Measurements from ENCODE around the gene FERMT2.

FERMT2 gene, protein sequence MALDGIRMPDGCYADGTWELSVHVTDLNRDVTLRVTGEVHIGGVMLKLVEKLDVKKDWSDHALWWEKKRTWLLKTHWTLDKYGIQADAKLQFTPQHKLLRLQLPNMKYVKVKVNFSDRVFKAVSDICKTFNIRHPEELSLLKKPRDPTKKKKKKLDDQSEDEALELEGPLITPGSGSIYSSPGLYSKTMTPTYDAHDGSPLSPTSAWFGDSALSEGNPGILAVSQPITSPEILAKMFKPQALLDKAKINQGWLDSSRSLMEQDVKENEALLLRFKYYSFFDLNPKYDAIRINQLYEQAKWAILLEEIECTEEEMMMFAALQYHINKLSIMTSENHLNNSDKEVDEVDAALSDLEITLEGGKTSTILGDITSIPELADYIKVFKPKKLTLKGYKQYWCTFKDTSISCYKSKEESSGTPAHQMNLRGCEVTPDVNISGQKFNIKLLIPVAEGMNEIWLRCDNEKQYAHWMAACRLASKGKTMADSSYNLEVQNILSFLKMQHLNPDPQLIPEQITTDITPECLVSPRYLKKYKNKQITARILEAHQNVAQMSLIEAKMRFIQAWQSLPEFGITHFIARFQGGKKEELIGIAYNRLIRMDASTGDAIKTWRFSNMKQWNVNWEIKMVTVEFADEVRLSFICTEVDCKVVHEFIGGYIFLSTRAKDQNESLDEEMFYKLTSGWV

DNA sequence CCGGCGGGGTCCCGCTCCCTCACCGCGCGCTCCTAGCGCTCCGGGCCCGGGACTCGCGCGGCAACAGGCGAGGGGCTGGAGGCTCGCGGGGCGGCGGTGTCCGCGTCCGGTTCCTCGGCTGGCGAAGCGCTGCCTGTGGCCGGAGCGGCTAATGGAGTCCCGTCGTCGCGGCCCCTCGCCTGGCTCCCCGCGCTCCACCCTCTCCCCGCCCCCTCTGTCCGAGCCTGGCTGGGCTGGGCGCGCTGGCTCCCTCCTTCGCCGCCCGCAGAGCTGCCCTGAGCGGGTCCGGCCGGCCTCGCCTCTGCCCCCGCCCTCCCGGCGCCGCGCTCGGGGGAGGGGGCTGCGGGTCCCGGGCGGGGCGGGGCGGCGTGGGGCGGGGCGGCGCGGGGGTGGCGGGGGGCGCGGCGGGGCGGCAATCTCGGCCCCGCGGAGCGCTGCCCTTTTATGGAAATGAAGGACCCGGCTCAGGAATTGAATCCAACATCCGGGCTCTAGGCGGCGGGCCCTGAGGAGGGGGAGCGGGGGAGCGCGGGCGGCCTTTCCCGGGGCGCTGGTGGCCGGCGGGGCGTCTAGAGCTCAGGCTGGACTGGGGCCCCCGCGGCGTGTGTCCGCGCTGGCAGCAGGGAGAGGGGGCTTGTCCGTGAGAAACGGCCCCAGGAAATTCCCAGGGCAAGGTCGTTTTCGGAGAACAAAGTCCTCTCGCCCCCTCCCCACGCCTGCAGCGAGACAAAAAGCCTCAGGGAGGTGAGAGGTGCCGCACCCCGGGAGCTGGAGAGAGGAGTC, at the start of gene FERMT2:
FERMT2 (minus strand) TSS at position 153 of the 783 bp plus-strand sequence. CDS start 482 bp downstream, outside the sequence.
- DNase-seq: peak in 1 of 2 experiments; percentile 10

DNA sequence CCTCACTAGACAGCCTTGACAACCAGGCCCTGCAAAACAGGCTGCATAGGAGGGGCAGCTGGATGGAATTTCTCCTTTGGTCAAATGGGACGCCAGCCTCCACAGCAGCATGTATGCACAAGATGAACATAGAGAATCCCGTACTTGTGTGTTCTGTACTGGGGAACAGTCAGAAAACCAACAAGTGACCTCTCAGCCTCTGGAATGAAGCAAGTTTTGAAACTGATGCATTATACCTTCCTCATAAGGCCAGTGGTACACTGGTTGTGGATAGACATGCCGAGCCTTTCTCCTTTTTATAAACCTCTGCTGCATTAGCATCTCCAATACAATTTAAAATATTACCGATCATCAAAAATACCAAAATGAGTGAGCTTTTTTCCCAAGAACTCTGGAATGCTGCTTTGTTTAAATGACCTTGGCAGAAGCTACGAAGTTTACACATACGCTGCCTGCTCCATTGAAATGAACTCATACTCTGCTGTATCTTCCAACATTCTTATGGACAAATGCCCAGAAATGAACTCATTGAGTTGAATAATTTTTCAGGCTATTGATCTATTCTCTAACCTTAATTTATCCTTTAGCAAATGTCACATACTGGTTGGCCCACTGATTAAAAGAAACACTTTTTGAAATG, 47.6 kb upstream of the FERMT2 start:
- DNase-seq: no peak

DNA sequence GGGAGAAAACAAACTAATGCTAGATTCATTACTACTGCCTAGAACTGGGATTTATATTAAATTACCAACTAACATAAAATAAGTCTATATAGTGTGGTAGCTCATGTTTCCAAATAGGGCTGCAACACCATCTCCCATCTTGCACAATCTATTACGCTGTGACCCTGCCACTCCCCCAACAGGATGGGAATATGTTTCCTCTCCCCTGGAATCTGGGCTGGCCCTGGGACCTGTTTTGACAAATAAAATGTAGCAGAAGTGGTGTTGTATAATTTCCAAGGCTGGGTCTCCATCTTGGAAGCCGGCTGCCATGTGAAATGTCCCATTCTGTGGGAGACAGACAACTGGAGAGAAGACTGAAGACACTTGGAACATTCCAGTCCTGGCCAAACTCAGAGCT, 45.6 kb upstream of the FERMT2 start:
- no peak for DNase-seq

DNA sequence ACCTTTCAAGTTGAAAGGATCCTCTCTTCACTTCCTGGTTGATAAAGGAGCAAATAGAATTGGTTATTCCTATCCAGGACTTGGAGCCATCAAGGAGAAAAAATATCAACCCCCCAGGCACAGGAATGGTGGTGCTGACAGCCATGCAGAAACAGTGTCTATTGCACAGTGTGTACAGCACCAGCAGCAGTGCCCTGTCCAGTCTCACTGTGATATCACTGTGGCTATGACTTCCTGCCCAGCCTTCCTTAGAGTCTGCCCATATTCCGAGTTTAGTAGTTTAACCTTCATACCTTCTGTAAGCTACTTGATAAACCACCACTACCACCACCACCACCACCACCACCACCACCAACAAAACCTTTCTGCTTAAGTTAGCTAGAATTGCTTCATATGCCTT, 45.1 kb upstream of the FERMT2 start:
- DNase-seq: no peak

DNA sequence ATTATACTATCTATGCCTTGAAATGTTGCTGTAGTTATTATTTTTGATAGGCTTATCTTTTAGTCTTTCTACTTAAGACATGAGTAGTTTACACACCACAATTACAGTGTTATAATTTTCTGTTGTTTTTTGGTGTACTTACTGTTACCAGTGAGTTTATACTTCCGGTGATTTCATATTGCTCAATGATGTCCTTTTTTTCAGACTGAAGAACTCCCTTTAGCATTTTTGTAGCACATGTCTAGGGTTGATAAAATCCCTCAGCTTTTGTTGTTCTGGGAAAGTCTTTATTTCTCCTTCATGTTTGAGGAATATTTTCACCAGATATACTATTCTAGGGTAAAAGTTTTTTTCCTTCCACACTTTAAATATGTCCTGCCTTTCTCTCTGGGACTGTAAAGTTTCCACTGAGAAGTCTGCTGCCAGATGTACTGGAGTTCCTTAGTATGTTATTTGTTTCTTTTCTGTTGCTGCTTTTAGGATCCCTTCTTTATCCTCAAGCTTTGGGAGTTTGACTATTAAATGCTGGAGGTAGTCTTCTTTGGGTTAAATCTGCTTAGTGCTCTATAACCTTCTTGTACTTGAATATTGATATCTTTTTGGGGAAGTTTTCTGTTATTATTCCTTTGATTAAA, 41.5 kb upstream of the FERMT2 start:
- no peak for DNase-seq

DNA sequence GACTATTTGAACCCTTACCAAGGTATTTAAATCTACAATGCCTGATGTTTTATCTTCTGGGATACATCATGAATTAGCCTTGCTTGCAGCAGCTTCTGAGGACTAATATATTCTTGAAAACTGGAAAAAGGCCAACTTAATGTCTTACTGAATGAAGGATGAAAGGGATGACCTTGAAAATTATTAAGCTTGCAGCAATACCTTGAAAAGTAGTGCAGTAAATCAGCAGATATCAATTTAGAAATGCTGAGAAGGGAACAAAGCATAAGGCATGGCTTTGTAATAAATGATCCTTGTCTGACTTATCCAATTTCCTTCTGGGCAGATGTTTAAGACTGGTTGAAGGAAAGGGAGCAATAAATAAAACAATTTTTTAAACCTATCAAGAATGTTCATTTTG, 37.3 kb upstream of the FERMT2 start:
- no peak for DNase-seq

DNA sequence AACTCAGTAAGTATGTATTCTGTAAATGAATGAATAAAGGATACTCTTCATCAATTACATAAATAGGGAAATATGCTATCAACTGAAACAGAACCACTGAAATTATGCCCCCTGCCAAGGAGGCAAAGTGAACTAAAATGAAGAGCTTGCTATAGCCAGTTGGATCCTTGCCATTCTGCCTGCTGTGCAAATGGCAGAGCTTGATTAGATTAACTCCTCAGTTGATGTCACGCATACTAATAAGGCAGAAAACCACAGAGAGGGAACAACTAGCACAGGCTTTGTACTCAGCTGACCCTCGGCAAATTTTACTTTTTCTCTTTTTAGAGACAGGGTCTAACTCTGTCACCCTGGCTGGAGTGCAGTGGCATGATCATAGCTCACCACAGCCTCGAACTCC, 36.7 kb upstream of the FERMT2 start:
- no peak for DNase-seq

DNA sequence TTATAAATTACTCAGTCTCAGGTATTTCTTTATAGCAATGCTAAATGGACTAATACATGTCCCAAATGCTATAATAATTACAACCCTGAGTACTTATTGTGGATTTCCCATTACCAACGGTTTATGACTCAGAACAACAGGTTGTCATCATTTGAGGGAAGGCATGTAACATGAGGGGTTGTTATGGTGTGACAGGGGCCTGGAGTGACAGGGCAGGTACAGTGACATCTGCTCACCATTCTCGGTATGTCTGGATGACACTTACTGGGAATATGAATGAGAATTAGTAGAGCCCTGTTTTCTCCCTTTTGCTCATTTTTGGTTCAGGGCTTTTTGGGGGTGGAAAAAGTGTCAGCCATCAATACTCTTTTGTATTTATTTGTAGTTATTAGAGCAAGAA, 36.2 kb upstream of the FERMT2 start:
- DNase-seq: no peak

DNA sequence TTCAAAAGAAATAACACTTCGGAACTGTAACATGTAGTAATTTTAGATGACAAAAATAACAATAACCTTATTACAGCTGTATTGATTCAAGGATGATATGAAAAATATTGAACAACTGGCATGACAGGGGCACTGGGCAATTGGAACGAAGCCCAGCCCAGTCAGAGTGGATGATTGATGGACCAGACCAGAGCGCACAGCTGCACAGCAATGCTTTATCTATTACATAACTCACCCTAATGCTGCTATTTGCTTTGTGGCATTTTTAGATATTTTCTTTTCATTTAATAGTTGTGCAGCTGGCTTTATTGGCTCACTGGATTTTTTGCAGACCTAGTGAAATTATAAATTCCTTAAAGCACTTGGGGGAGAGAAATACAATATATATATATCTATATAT, 26.9 kb upstream of the FERMT2 start:
- no peak for DNase-seq

DNA sequence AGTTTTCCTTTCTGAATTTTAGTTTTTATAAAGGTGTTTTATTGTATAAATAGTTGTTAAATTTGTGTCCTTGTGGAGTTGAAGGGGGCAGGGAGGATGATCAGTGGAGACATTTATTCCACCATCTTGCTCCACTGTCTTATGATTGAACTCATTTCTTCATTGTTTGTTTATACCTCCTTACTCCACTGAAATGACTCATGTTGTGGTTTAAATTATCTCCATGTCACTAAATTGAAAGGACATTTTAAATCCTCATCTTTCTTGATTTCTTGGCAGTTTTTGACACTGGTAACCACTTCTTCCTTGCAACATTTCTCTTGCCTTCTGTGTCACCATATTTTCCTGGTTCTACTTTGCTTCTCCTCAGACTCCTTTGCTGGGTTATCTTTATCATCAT, 23.6 kb upstream of the FERMT2 start:
- no peak for DNase-seq

DNA sequence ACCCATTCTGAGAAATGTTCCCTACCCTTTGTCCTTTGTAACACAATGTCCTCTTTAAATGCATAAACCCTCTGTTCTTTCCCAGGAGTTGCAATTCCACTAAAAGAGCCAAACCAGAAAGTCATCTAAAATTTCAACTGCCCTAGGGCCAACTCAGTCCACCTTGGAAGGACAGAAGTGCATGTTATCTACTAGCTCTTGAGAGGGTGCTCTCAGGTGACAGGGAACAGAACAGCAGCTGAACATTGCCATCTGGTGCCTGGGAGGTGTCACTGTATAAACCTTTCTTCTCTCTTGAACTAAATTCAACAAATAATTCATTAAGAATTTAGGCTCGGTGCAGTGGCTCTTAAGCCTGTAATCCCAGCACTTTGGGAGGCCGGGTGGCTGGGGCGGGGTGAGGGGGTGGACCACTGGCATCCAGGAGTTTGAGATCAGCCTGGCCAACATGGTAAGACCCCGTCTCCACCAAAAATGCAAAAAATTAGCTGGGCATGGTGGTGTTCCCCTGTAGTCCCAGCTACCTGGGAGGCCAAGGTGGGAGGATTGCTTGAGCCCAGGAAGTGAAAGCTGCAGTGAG, 10.3 kb upstream of the FERMT2 start:
- DNase-seq: peak; percentile 17 to 49

DNA sequence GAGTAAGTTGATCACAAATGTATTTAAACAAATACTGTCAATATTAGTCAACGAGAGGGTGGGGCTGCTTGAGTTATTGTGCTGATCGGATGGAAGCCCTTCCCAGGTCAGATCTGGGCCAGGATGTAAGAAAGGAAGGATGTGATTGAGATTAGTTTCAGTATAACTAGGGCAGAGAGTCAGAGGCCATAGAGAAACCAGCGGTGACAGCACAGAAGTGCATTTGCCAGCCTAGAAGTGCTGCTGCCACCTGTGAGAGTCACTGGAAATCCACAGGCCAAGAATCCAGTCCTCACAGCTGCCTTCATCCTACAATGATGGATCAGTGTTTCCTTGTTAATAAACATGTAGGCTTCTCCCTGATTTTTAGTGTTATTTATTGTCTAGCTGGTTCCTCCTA, 9.8 kb upstream of the FERMT2 start:
- no peak for DNase-seq

DNA sequence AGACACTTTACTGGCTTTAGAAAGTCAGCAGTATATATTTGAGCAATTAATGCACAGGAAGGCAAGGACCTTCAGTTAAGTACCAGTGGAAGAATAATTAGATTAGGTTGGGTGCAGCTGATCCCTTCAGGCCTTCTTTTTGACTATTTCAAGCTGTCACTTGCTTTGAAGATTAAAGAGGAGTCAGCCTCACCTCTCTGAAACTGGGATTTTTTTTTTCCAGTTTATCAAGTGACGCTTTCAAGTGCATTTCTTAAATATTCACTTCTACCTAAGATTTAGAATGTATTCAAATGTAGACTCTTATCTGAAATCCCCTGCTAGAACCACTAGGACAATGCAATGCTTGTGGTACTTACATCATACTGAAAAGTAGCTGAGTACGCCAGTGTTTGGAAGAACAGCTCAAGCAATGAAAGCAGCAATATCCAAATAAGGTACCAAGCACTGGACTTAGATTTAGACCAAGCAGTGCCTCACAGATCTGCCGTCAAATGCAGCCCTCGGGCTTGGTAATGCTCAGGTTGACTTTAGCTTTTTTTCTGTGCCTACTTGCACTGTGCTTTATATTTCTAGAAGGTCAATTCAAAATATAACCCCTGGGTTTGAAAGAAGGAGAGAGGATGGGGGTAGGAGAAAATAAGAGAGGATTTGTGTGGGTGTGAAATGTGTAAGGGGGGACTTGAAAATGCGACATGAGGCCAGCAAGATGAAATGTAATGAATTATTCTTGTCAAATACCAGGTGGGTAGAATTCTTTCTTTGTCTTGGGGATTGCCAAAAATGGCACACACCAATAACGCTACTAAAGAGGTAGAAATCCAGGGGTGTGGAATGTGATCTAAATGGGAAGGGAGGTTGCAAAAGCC, 3.7 kb upstream of the FERMT2 start:
- no peak for DNase-seq

DNA sequence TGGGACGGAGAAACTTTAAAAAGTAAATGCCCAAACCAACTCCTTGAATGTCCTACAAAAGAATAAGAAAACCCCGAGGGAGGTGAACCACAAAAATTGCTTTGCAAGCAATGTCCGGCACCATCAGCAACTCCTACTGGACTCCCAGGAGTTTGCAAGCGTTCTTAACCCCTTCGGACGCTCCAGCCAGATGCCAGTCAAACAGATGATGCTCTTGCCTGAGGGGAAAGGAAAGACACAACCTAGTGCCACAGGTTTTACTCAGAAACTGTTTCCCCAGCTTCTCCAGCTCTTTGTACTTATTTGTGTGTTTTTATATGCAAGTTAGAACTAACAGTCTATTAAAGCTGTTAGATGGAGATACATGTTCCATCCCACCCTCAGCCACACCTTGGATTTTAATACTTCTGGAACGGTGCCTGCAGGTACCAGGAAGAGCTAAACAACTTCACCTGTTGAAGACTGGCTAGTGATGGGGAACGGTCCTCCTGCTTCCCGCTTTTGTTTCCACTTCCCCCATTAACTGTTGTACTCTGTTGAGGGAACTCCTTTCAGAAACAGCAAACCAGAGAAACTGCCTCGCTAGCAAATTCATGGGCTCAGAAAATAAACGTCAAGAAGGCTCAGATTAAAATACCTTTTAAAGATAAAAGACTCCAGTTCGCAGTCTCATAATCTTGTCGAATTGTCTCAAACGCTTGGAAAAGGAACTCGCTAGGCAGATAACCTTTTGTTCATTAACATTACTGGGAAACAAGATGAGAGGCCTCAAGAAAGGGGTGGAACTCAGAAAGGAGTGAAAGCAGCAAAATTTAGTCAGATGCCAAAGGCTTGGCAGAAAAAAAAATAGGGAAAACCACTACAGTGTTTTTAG, 1.1 kb upstream of the FERMT2 start:
- no peak for DNase-seq

DNA sequence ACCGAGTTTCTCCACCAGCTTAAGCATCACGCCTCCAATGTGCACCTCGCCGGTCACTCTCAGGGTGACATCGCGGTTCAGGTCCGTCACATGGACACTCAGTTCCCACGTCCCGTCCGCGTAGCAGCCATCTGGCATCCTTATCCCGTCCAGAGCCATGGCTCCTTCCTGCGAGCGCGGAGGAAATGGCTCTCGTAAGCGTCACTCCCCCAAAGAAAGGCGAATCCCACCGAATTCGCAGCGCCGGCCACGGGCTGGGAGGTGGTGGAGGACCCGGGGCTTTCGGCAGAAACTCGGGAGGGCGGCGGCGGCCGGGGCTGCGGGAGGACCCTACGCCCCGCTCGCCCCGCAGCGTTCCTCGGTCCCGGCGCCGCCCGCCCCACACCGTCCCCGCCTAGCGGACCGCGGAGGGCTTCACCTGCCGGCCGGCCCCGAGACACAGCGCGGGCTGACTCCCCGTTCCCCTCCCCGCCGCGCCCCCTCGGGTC, 396 bp downstream of the FERMT2 start:
- DNase-seq: peak in 1 of 2 experiments; percentile 7

DNA sequence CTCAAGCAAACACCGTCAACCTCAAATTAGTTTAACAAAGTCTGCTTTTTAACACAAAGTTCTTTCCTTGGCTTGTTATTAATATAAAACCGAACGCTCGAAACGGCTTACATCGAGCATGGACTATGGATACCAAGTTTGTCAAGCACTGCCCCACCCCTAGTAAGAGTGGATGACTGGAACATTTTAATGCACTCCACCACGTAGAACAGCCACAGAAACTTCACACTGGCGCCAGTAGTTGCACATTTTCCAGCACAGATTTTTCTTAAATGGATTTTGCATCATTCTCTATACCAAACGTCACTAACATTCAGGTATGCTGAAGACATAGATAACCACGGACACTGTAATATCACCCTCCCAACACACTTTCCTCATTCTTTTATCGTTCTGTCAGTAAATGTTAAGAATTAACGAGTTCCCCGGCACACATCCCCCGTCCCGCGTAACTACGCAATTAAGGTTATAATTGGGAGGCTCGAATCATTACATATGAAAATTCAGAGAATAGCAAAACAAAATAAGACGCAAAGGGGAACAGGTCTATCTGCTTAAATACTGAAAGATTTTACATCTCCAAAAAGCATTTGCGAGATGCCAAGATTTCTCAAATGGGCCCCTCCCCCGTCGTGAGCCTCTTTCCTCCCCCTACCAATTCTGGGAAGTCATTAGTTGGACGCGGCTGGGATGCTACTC, 990 bp downstream of the FERMT2 start:
- DNase-seq: no peak

DNA sequence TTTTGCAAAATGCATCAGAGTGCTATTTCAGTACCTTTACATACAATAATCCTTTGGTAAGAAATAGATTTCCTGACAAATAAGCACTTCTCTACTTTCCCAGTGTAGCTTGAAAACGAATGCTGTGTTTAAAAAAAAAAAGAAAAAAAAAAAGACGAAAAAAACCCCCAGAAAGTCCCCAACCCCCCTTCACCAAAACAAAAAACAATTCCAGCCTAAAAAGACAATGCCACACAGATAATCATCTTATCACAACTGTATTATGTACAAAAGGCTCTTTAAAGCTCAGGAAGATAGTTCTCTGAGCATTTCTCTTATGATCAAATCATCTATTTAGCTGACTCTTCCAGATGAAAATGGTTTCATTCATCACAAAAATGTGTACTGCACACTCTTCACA, 1.6 kb downstream of the FERMT2 start:
- DNase-seq: no peak

DNA sequence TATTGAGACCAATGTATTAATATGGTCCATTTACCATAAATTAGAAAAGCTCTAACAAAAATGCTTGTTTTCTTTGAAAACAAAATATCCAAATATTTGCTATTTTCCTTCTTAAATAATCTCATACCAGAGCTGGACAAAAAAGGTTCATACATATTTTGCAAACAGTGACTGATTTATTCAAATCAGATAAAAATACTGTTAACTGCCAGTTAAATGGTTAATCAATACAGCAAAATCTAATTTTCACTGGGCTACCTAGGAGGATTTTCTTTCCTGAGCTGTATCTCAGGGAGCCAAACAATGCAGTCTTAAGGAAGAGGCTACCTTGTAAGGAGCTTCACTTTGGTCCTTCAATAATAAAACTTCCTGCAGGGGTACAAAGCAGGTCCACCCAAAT, 2.0 kb downstream of the FERMT2 start:
- no peak for DNase-seq

DNA sequence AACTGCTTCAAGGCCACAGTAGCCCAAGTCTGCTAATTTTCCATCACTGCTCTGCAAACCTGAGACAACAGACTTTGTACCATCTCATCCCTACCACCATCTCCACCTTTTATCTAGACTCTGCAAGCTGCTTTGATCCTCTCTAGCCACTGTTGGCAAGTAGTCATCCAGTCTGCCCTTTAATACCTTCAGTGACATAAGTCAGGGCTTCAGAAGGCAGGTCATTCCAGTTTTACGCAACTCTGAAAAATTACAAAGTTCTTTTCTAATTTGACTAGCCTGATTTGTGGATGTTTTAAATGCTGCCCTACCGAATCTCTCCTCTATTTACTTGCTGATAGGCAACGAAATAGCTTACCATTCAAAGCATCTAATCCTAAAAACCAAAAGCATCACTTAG, 2.8 kb downstream of the FERMT2 start:
- DNase-seq: no peak

Data from stimulated activated CD4-positive, alpha-beta T cell treated with anti-CD3 and anti-CD28 coated beads, Interleukin-4, amount 100 ng/mL, for 4 hours (primary cell).